ENCODE data around the gene ACKR3.
A peak's percentile ranks its signal among the peaks of the same experiment; 100 is the strongest.

ACKR3 gene

GRCh38 chr2:236558993-236559978, 10.3 kb upstream of the ACKR3 start:
- no peaks in the 10 kb centered on the region for H3K36me3 ChIP-seq (ENCODE audit: control insufficient read depth in 1 of 2, insufficient read depth in 2 of 2, low read length in 2 of 2)
- H3K4me3 ChIP-seq (ENCODE audit: low read depth in 1 of 2, low read length in 2 of 2): no peak overlapping the region
- H3K27ac ChIP-seq (ENCODE audit: low read length): no peak overlapping the region
- no peaks in the 10 kb centered on the region for H3K27me3 ChIP-seq (ENCODE audit: low read depth, low read length)
- H3K4me1 ChIP-seq (ENCODE audit: control insufficient read depth in 1 of 2, insufficient read depth in 2 of 2, low read length in 2 of 2): no peaks in the 10 kb centered on the region
- no peaks in the 10 kb centered on the region for H3K9me3 ChIP-seq (ENCODE audit: control insufficient read depth in 1 of 2, low read length in 2 of 2)

- H3K4me1 ChIP-seq (ENCODE audit: control insufficient read depth in 1 of 2, insufficient read depth in 2 of 2, low read length in 2 of 2): peaks cover 0 to under 1% of the 10 kb centered on the region in 2 donors
- H3K36me3 ChIP-seq (ENCODE audit: control insufficient read depth in 1 of 2, insufficient read depth in 2 of 2, low read length in 2 of 2): no peaks in the 10 kb centered on the region
- no peaks in the 10 kb centered on the region for H3K9me3 ChIP-seq (ENCODE audit: control insufficient read depth in 1 of 2, low read length in 2 of 2)
- no peak overlapping the region for H3K4me3 ChIP-seq (ENCODE audit: low read depth in 1 of 2, low read length in 2 of 2)
- H3K27ac ChIP-seq (ENCODE audit: low read length): no peak overlapping the region
- H3K27me3 ChIP-seq (ENCODE audit: low read depth, low read length): no peaks in the 10 kb centered on the region
Observed at GRCh38 chr2:236561874-236562273, 7.8 kb upstream of the ACKR3 start.

GRCh38 chr2:236562434-236562833, 7.2 kb upstream of the ACKR3 start:
- H3K27ac ChIP-seq (ENCODE audit: low read length): no peak overlapping the region
- H3K36me3 ChIP-seq (ENCODE audit: control insufficient read depth in 1 of 2, insufficient read depth in 2 of 2, low read length in 2 of 2): no peaks in the 10 kb centered on the region
- no peaks in the 10 kb centered on the region for H3K9me3 ChIP-seq (ENCODE audit: control insufficient read depth in 1 of 2, low read length in 2 of 2)
- H3K4me3 ChIP-seq (ENCODE audit: low read depth in 1 of 2, low read length in 2 of 2): no peak overlapping the region
- H3K4me1 ChIP-seq (ENCODE audit: control insufficient read depth in 1 of 2, insufficient read depth in 2 of 2, low read length in 2 of 2): peaks cover 0 to 4% of the 10 kb centered on the region in 2 donors
- no peaks in the 10 kb centered on the region for H3K27me3 ChIP-seq (ENCODE audit: low read depth, low read length)

GRCh38 chr2:236563953-236564352, 5.7 kb upstream of the ACKR3 start:
- no peaks in the 10 kb centered on the region for H3K9me3 ChIP-seq (ENCODE audit: control insufficient read depth in 1 of 2, low read length in 2 of 2)

GRCh38 chr2:236565212-236565611, 4.4 kb upstream of the ACKR3 start:
- no peak overlapping the region for H3K4me3 ChIP-seq (ENCODE audit: low read depth in 1 of 2, low read length in 2 of 2)
- H3K4me1 ChIP-seq (ENCODE audit: control insufficient read depth in 1 of 2, insufficient read depth in 2 of 2, low read length in 2 of 2): peaks cover 0 to 13% of the 10 kb centered on the region in 2 donors
- no peaks in the 10 kb centered on the region for H3K36me3 ChIP-seq (ENCODE audit: control insufficient read depth in 1 of 2, insufficient read depth in 2 of 2, low read length in 2 of 2)
- no peak overlapping the region for H3K27ac ChIP-seq (ENCODE audit: low read length)
- no peaks in the 10 kb centered on the region for H3K9me3 ChIP-seq (ENCODE audit: control insufficient read depth in 1 of 2, low read length in 2 of 2)
- no peaks in the 10 kb centered on the region for H3K27me3 ChIP-seq (ENCODE audit: low read depth, low read length)

More at GRCh38 chr2:236563953-236564352, 5.7 kb upstream of the ACKR3 start:
- no peak overlapping the region for H3K27ac ChIP-seq (ENCODE audit: low read length)
- H3K27me3 ChIP-seq (ENCODE audit: low read depth, low read length): no peaks in the 10 kb centered on the region
- peaks cover 0 to 6% of the 10 kb centered on the region in 2 donors for H3K4me1 ChIP-seq (ENCODE audit: control insufficient read depth in 1 of 2, insufficient read depth in 2 of 2, low read length in 2 of 2)
- no peaks in the 10 kb centered on the region for H3K36me3 ChIP-seq (ENCODE audit: control insufficient read depth in 1 of 2, insufficient read depth in 2 of 2, low read length in 2 of 2)
- no peak overlapping the region for H3K4me3 ChIP-seq (ENCODE audit: low read depth in 1 of 2, low read length in 2 of 2)

- peaks cover 0 to 13% of the 10 kb centered on the region in 2 donors for H3K4me1 ChIP-seq (ENCODE audit: control insufficient read depth in 1 of 2, insufficient read depth in 2 of 2, low read length in 2 of 2)
- H3K27ac ChIP-seq (ENCODE audit: low read length): no peak overlapping the region
- H3K4me3 ChIP-seq (ENCODE audit: low read depth in 1 of 2, low read length in 2 of 2): no peak overlapping the region
- no peaks in the 10 kb centered on the region for H3K9me3 ChIP-seq (ENCODE audit: control insufficient read depth in 1 of 2, low read length in 2 of 2)
- H3K27me3 ChIP-seq (ENCODE audit: low read depth, low read length): no peaks in the 10 kb centered on the region
- H3K36me3 ChIP-seq (ENCODE audit: control insufficient read depth in 1 of 2, insufficient read depth in 2 of 2, low read length in 2 of 2): no peaks in the 10 kb centered on the region
Observed at GRCh38 chr2:236565879-236566402, 3.7 kb upstream of the ACKR3 start.

GRCh38 chr2:236566596-236566995, 3.0 kb upstream of the ACKR3 start:
- H3K27me3 ChIP-seq (ENCODE audit: low read depth, low read length): no peaks in the 10 kb centered on the region
- no peak overlapping the region for H3K27ac ChIP-seq (ENCODE audit: low read length)
- no peaks in the 10 kb centered on the region for H3K9me3 ChIP-seq (ENCODE audit: control insufficient read depth in 1 of 2, low read length in 2 of 2)
- H3K4me3 ChIP-seq (ENCODE audit: low read depth in 1 of 2, low read length in 2 of 2): no peak overlapping the region
- peaks cover 0 to 13% of the 10 kb centered on the region in 2 donors for H3K4me1 ChIP-seq (ENCODE audit: control insufficient read depth in 1 of 2, insufficient read depth in 2 of 2, low read length in 2 of 2)
- H3K36me3 ChIP-seq (ENCODE audit: control insufficient read depth in 1 of 2, insufficient read depth in 2 of 2, low read length in 2 of 2): no peaks in the 10 kb centered on the region

- no peaks in the 10 kb centered on the region for H3K9me3 ChIP-seq (ENCODE audit: control insufficient read depth in 1 of 2, low read length in 2 of 2)
- H3K4me3 ChIP-seq (ENCODE audit: low read depth in 1 of 2, low read length in 2 of 2): peak overlapping the region; percentile 56 to 65
- H3K27me3 ChIP-seq (ENCODE audit: low read depth, low read length): no peaks in the 10 kb centered on the region
- H3K36me3 ChIP-seq (ENCODE audit: control insufficient read depth in 1 of 2, insufficient read depth in 2 of 2, low read length in 2 of 2): no peaks in the 10 kb centered on the region
- H3K27ac ChIP-seq (ENCODE audit: low read length): peak overlapping the region; percentile 47
- H3K4me1 ChIP-seq (ENCODE audit: control insufficient read depth in 1 of 2, insufficient read depth in 2 of 2, low read length in 2 of 2): peaks cover 0 to 13% of the 10 kb centered on the region in 2 donors
Observed at GRCh38 chr2:236568068-236568921, 1.3 kb upstream of the ACKR3 start.

- H3K9me3 ChIP-seq (ENCODE audit: control insufficient read depth in 1 of 2, low read length in 2 of 2): no peaks in the 10 kb centered on the region
- peak overlapping the region; percentile 56 to 65 for H3K4me3 ChIP-seq (ENCODE audit: low read depth in 1 of 2, low read length in 2 of 2)
- H3K36me3 ChIP-seq (ENCODE audit: control insufficient read depth in 1 of 2, insufficient read depth in 2 of 2, low read length in 2 of 2): no peaks in the 10 kb centered on the region
- peaks cover 0 to 13% of the 10 kb centered on the region in 2 donors for H3K4me1 ChIP-seq (ENCODE audit: control insufficient read depth in 1 of 2, insufficient read depth in 2 of 2, low read length in 2 of 2)
- peak overlapping the region; percentile 47 for H3K27ac ChIP-seq (ENCODE audit: low read length)
- no peaks in the 10 kb centered on the region for H3K27me3 ChIP-seq (ENCODE audit: low read depth, low read length)
Observed at GRCh38 chr2:236568922-236569572, 578 bp upstream of the ACKR3 start.

GRCh38 chr2:236570081-236570868, 650 bp downstream of the ACKR3 start:
- Histone ChIP-seq H3K27ac (ENCODE audit: low read length) (peak overlapping the region; percentile 74), H3K9me3 (ENCODE audit: control insufficient read depth in 1 of 2, low read length in 2 of 2) (no peaks in the 10 kb centered on the region), H3K27me3 (ENCODE audit: low read depth, low read length) (no peaks in the 10 kb centered on the region), H3K4me3 (ENCODE audit: low read depth in 1 of 2, low read length in 2 of 2) (peak overlapping the region; percentile 56 to 61), H3K4me1 (ENCODE audit: control insufficient read depth in 1 of 2, insufficient read depth in 2 of 2, low read length in 2 of 2) (peaks cover 0 to 20% of the 10 kb centered on the region in 2 donors), H3K36me3 (ENCODE audit: control insufficient read depth in 1 of 2, insufficient read depth in 2 of 2, low read length in 2 of 2) (no peaks in the 10 kb centered on the region)

All from muscle layer of duodenum (tissue), 2 donors.